ENCODE measurements around the gene ADAMTS16. TPM values are rescaled to one million over a fixed set of nuclear protein-coding genes. Genes with fewer than 3 reads are reported as not detected.

Gene ADAMTS16
- total RNA-seq, 3 donors from 2014 or later = 0.15 to 1.3 (median 0.33) TPM

- Histone ChIP-seq H3K36me3 (no peaks in the 10 kb centered on the region), H3K27me3 (no peaks in the 10 kb centered on the region), H3K4me1 (no peaks in the 10 kb centered on the region), H3K4me3 (no peak overlapping the region), H3K9me3 (no peaks in the 10 kb centered on the region), H3K27ac (no peak overlapping the region)
- DNase-seq (ENCODE audit: low spot score in 2 of 2) = no peak
- no peak for TF ChIP-seq POLR2A (IDR thresholded peaks at IDR 0.05)
- TF ChIP-seq POLR2AphosphoS5 (IDR thresholded peaks at IDR 0.05) = no peak
- TF ChIP-seq, protein P1, sequence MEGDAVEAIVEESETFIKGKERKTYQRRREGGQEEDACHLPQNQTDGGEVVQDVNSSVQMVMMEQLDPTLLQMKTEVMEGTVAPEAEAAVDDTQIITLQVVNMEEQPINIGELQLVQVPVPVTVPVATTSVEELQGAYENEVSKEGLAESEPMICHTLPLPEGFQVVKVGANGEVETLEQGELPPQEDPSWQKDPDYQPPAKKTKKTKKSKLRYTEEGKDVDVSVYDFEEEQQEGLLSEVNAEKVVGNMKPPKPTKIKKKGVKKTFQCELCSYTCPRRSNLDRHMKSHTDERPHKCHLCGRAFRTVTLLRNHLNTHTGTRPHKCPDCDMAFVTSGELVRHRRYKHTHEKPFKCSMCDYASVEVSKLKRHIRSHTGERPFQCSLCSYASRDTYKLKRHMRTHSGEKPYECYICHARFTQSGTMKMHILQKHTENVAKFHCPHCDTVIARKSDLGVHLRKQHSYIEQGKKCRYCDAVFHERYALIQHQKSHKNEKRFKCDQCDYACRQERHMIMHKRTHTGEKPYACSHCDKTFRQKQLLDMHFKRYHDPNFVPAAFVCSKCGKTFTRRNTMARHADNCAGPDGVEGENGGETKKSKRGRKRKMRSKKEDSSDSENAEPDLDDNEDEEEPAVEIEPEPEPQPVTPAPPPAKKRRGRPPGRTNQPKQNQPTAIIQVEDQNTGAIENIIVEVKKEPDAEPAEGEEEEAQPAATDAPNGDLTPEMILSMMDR (IDR thresholded peaks at IDR 0.05) = no peak
- intact Hi-C loops (cut with DNase I; ENCODE audit: low total_unique reads) = no loop called here
These were observed 13.7 kb upstream of the ADAMTS16 start for GRCh38 chr5:5126444-5126843.

DNA sequence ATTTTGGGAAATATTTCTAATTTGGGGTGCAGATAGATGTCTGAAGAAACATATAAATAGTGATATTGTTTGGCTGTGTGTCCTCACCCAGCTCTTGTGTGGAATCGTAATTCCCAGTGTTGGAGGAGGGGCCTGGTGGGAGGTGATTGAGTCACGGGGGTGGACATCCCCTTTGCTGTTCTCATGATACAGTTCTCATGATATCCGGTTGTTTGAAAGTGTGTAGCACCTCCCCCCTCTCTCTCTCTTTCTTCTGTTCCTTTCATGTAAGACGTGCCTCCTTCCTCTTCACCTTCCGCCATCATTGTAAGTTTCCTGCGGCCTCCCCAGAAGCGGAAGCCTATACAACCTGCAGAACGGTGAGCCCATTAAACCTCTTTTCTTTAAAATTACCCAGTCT is 11.4 kb upstream of the ADAMTS16 start:
- Histone ChIP-seq H3K4me1 (no peaks in the 10 kb centered on the region), H3K27me3 (no peaks in the 10 kb centered on the region), H3K27ac (no peak overlapping the region), H3K4me3 (no peak overlapping the region), H3K36me3 (no peaks in the 10 kb centered on the region), H3K9me3 (no peaks in the 10 kb centered on the region)
- DNase-seq (ENCODE audit: low spot score in 2 of 2) = no peak
- intact Hi-C loops (cut with DNase I; ENCODE audit: low total_unique reads) = no loop called here
- TF ChIP-seq POLR2A (IDR thresholded peaks at IDR 0.05) (no peak), POLR2AphosphoS5 (IDR thresholded peaks at IDR 0.05) (no peak)
- TF ChIP-seq, protein P1 (IDR thresholded peaks at IDR 0.05) = no peak

DNA sequence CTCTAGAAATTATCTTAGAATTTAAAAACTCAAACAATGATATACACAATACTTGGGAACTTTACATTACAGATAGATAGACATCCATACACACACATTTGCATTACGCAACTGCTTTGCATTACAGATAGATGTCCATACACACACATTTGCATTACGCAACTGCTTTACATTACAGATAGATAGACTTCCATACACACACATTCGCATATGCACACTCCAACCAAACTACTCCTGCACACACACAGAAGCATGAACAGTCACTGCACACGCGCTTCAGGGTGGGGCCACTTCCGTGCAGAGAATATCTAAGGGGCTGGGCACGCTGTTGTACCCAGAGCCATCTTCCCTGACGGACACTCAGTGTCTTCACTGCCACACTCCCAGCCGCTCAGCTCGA is 7.9 kb upstream of the ADAMTS16 start:
- H3K27ac ChIP-seq = no peak overlapping the region
- no peaks in the 10 kb centered on the region for H3K27me3 ChIP-seq
- TF ChIP-seq, protein P1 (IDR thresholded peaks at IDR 0.05) = no peak
- no peak for TF ChIP-seq POLR2AphosphoS5 (IDR thresholded peaks at IDR 0.05)
- TF ChIP-seq POLR2A (IDR thresholded peaks at IDR 0.05) = no peak
- no peak for DNase-seq (ENCODE audit: low spot score in 2 of 2)
- intact Hi-C loops (cut with DNase I; ENCODE audit: low total_unique reads) = no loop called here
- H3K36me3 ChIP-seq = no peaks in the 10 kb centered on the region
- H3K9me3 ChIP-seq = no peaks in the 10 kb centered on the region
- H3K4me1 ChIP-seq = no peaks in the 10 kb centered on the region
- H3K4me3 ChIP-seq = no peak overlapping the region

DNA sequence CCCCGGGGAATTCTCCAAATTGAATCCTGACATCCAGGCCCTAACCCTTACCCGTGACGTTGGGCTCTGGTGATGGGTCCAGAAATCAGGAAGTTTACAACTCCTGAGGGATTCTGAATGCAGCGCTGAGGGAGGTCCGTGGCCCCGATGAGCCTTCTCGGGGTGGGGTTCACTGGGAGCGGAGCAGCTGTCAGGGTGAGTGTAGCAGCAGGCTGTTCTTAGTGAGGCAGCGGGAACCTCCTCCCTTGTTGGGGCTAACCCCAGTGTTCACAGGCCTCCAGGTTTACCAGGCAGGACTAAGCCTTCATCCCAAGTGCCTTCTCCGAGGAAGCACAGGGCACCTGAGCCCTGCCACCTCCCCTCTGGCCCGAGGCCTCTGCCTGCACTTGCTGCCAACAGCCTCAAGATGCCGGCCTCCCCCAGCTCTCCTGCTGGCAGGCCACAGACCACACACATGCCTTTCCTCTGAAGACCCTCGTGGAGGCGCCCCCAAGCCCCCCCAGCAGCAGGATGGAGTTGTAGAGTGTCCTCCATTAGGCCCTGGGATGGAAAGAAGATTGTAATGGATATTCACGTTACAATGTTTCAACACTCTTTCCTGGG is 7.3 kb upstream of the ADAMTS16 start:
- H3K4me3 ChIP-seq = no peak overlapping the region
- intact Hi-C loops (cut with DNase I; ENCODE audit: low total_unique reads) = no loop called here
- H3K27me3 ChIP-seq = no peaks in the 10 kb centered on the region
- no peaks in the 10 kb centered on the region for H3K9me3 ChIP-seq
- TF ChIP-seq POLR2AphosphoS5 (IDR thresholded peaks at IDR 0.05) (no peak), POLR2A (IDR thresholded peaks at IDR 0.05) (no peak)
- TF ChIP-seq, protein P1 (IDR thresholded peaks at IDR 0.05) = no peak
- no peak overlapping the region for H3K27ac ChIP-seq
- no peaks in the 10 kb centered on the region for H3K4me1 ChIP-seq
- H3K36me3 ChIP-seq = no peaks in the 10 kb centered on the region
- no peak for DNase-seq (ENCODE audit: low spot score in 2 of 2)

DNA sequence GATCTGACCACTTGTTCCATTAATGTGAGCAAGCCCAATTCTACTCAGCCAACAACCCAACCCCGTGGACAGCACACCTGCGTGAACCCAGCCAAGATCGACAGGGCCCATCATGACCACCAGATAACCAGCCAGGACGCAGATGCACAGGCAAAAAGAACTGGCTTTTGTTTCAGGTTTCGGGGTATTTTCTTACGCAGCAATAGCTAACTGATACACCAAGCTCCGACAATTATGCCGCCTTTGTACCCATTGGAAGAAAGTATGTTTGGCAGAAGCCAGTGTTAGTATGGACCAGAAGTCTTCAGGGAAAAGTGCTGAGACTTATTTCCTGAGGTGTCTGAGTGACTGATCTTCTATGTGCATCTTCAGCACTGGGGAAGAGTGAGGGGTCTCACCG is 6.0 kb upstream of the ADAMTS16 start:
- DNase-seq (ENCODE audit: low spot score in 2 of 2) = no peak
- no peaks in the 10 kb centered on the region for H3K9me3 ChIP-seq
- no peak overlapping the region for H3K27ac ChIP-seq
- peaks cover 0 to 1% of the 10 kb centered on the region in 2 donors for H3K27me3 ChIP-seq
- no peaks in the 10 kb centered on the region for H3K4me1 ChIP-seq
- H3K4me3 ChIP-seq = no peak overlapping the region
- H3K36me3 ChIP-seq = no peaks in the 10 kb centered on the region
- no peak for TF ChIP-seq POLR2A (IDR thresholded peaks at IDR 0.05)
- no peak for TF ChIP-seq POLR2AphosphoS5 (IDR thresholded peaks at IDR 0.05)
- TF ChIP-seq, protein P1 (IDR thresholded peaks at IDR 0.05) = no peak
- intact Hi-C loops (cut with DNase I; ENCODE audit: low total_unique reads) = no loop called here
